Liver (tissue), 3 donors: ENCODE measurements around the gene ASPDH.

Experiments used
- FOXA1 ChIP-seq: IDR thresholded peaks from 2 replicates; pipeline ENCODE4 v1.6.1; 2016; ENCODE audit warnings: antibody characterized with exemption
- GABPA ChIP-seq, 2 donors: IDR thresholded peaks in 1 of 2; conservative IDR thresholded peaks in 1 of 2; 2 replicates each; pipeline ENCODE4 v1.6.1; 2016; ENCODE audit warnings: antibody characterized with exemption in 2 of 2, mild to moderate bottlenecking in 1 of 2, moderate library complexity in 1 of 2
- RAD21 ChIP-seq, 2 donors: IDR thresholded peaks; 2 replicates each; pipeline ENCODE4 v1.6.1; 2016; ENCODE audit warnings: antibody characterized with exemption in 2 of 2, mild to moderate bottlenecking in 2 of 2
- TF ChIP-seq, protein P1 (sequence below): fragments of 150-350 bp; IDR thresholded peaks from 2 replicates; pipeline ENCODE4 v1.5.1; 2017; ENCODE audit warnings: improper control_type of control experiment, low read depth, low read length; ENCODE audit not compliant: missing input control
- donor health status: healthy.
- donor health status: healthy.

DNA sequence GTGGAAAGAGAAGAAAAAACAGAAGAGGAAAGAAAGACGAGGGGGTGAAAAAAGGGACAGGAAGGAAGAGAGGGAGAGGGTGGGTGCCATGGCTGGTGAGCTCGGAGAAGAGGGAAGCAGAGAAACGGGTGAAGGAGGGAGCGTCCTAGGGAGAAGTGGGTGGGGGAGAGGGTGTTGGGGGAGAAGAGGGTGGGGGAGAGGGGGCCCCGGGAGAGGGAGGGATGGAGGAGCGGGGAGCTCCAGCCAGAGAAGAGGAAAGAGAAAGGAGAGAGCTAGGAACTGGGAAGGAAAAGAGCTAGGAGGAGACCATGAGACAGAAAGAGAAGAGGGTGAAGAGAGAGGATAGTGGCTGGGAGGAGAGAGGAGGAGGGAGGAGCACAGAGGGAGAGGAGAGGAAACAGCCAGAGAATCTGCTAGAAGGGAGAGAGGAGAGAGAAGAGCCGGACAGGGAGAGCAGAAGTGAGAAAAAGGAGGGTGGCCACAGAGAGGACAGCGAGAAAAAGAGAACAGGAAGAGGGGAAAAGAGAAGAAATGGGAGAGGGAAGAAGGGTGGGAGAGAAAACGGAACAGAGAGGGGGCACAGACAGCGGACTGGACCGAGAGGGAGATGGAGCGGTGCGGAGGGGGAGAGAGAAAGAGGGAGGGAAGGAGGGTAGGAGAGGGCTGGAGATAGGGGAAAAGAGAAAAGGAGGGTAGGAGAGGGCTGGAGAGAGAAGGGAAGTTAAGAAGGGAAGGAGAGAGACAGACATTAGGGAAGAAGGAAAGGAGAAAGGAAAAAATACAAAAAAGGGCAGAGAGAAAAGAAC is 25.1 kb downstream of the ASPDH start:
- TF ChIP-seq FOXA1, result no peak
- TF ChIP-seq, protein P1, sequence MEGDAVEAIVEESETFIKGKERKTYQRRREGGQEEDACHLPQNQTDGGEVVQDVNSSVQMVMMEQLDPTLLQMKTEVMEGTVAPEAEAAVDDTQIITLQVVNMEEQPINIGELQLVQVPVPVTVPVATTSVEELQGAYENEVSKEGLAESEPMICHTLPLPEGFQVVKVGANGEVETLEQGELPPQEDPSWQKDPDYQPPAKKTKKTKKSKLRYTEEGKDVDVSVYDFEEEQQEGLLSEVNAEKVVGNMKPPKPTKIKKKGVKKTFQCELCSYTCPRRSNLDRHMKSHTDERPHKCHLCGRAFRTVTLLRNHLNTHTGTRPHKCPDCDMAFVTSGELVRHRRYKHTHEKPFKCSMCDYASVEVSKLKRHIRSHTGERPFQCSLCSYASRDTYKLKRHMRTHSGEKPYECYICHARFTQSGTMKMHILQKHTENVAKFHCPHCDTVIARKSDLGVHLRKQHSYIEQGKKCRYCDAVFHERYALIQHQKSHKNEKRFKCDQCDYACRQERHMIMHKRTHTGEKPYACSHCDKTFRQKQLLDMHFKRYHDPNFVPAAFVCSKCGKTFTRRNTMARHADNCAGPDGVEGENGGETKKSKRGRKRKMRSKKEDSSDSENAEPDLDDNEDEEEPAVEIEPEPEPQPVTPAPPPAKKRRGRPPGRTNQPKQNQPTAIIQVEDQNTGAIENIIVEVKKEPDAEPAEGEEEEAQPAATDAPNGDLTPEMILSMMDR, result no peak
- TF ChIP-seq GABPA (IDR thresholded peaks at IDR 0.05 in 1 of 2, conservative IDR thresholded peaks at IDR 0.05 in 1 of 2), result no peak
- no peak for TF ChIP-seq RAD21 (IDR thresholded peaks at IDR 0.05)
